Tibial nerve (tissue), 4 donors: Measurements from ENCODE around the gene TPSB2.

Experiments
- CTCF ChIP-seq, 5 experiments: fragments of 200-600 bp in 3 of 5; fragments of 450-650 bp in 2 of 5; sonication (generic) in 3 of 5; IDR thresholded peaks; one replicate each; pipeline ENCODE4 v1.5.1; 2016 to 2019; ENCODE audit warnings: antibody characterized with exemption in 5 of 5, mild to moderate bottlenecking in 3 of 5, moderate library complexity in 2 of 5
- EP300 ChIP-seq, 2 donors: sonication (generic); formaldehyde crosslinking; IDR thresholded peaks; one replicate each; pipeline ENCODE4 v1.6.1; 2017; ENCODE audit warnings: antibody characterized with exemption in 2 of 2, mild to moderate bottlenecking in 1 of 2

GRCh38 chr16:1245452-1246020 is 15.6 kb upstream of the TPSB2 start:
- TF ChIP-seq CTCF (IDR thresholded peaks at IDR 0.05), result no peak
- no peak for TF ChIP-seq EP300 (IDR thresholded peaks at IDR 0.05)
